Upper lobe of right lung (tissue), 1 donor: ENCODE measurements around the gene EIF4G2. TPM values are rescaled to one million over a fixed set of nuclear protein-coding genes. Genes with fewer than 3 reads are reported as not detected.

Experiments
- ATAC-seq: fragments of 200-7000 bp; cut with Tn5 transposase; one replicate; pipeline ENCODE4 v1.9.1; 2020; ENCODE audit warnings: mild to moderate bottlenecking, moderate library complexity
- DNase-seq: peaks from one replicate; pipeline ENCODE4 v3.0.0-alpha.2; 2020
- H3K27ac ChIP-seq: fragments of 200-600 bp; one replicate; pipeline ENCODE4 v1.8.0; 2022
- H3K27me3 ChIP-seq: fragments of 200-600 bp; one replicate; pipeline ENCODE4 v1.8.0; 2022; ENCODE audit warnings: mild to moderate bottlenecking
- H3K36me3 ChIP-seq: fragments of 200-600 bp; one replicate; pipeline ENCODE4 v1.8.0; 2022
- H3K4me1 ChIP-seq: fragments of 200-600 bp; one replicate; pipeline ENCODE4 v1.8.0; 2022
- H3K4me3 ChIP-seq: fragments of 200-600 bp; one replicate; pipeline ENCODE4 v1.8.0; 2022; ENCODE audit warnings: mild to moderate bottlenecking
- H3K9me3 ChIP-seq: fragments of 200-600 bp; one replicate; pipeline ENCODE4 v1.8.0; 2022
- CTCF ChIP-seq: fragments of 200-600 bp; IDR thresholded peaks from one replicate; pipeline ENCODE4 v1.8.0; 2022; ENCODE audit warnings: antibody characterized with exemption
- intact Hi-C: fragments of 100-400 bp; cut with DNase I; formaldehyde crosslinking; loops from one replicate; pipeline ENCODE4 v1.11.0; 2022
- total RNA-seq: library from RNA; stranded (reverse); fragmentation: NEBNext Ultra II Directional; extraction: Animal tissue kit (Norgen Biotek cat#: 25700); gene quantifications from one replicate; pipeline ENCODE4 v1.2.1, GENCODE V29; 2021
- donor health status: DM: no; HTN: yes; CAD: no; lungs with severe emphysema.

EIF4G2 gene
- total RNA-seq, 1 donor from 2014 or later, result 801 TPM

DNA sequence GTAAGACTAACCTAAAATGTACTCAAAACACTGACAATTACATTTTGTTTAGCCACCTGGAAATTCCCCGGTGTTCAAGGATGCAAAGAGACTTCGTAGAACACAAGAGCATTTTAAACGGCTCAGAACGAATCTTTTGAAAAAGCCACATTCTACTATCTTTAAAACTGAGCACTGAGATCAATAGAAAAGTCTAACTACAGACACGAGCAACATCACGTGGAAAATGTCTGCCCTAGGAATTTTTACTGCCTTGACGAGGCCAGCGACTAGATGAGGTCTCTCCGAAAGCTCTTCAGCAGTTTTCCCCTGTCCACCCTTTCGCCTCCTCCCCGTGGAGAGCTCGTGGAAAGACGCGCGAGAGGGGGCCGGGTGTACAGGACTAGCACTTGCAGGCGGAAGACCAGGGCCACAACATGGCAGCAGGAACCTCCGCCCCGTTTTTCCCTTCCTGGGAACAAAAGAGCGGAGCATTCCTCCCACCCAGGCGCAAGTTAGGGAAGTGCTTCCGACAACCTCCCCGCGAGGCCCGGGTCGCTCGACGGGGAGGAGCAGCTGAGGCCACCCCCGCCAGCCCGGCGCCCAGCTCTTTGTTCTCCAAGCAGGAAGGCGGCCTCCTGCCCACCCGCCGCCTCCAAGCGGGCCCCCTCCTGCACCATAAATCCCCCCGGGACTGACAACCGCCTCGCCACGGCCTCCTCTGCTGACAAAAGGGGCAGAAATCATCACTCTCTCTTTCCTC is 1.1 kb downstream of the EIF4G2 start:
- peak; percentile 49 for ATAC-seq
- Histone ChIP-seq H3K4me1 (peaks cover 42% of the 10 kb centered on the region), H3K4me3 (peak overlapping the region; percentile 92), H3K36me3 (peaks cover 48% of the 10 kb centered on the region), H3K27me3 (no peaks in the 10 kb centered on the region), H3K27ac (peak overlapping the region; percentile 99), H3K9me3 (no peaks in the 10 kb centered on the region)
- DNase-seq, result peak; percentile 86
- intact Hi-C loops, result loop anchor here (2.0 kb wide), 1 partner anchor 51 kb away; the partner anchor contains the start of gene ZBED5
- TF ChIP-seq CTCF, result no peak

DNA sequence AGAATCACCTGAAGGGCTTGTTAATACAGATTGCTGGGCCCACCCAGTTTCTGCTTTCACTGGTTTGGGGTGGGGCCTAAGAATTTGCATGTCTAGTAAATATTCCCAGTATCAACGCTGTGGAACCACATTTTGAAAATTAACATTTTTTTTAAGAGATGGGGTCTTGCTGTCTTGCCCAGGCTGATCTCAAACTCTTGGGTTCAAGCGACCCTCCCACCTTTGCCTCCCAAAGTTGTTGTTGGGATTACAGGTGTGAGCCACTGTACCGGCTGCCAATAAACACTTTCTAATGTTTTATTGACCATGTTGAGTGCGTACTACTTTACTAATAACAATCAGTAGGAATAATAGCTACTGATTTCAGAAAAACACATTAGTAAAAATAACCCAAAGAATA is 2.5 kb downstream of the EIF4G2 start:
- H3K4me3 ChIP-seq, result peak overlapping the region; percentile 92
- peaks cover 42% of the 10 kb centered on the region for H3K4me1 ChIP-seq
- ATAC-seq, result no peak
- intact Hi-C loops, result no loop called here
- no peak for TF ChIP-seq CTCF
- peaks cover 63% of the 10 kb centered on the region for H3K36me3 ChIP-seq
- H3K27me3 ChIP-seq, result no peaks in the 10 kb centered on the region
- H3K27ac ChIP-seq, result peak overlapping the region; percentile 6
- H3K9me3 ChIP-seq, result no peaks in the 10 kb centered on the region
- DNase-seq, result no peak

DNA sequence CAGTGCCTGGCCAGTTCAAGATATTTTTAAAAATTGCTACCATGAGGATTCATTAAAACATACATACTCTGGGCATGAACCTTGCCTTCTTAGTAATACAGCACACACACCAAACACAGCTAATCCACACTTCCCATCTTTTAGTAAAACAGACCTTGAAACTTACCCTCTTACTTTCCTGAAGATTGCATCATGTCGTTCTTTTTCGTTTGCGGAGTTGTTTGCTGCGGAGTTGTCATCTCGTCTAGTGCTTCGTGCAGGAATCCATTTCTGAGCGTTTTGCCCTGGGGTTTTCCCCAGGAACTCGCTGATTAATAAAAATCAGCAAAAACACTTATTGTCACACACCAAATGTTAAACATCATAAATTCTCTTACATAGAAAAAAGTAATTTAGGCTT is 3.0 kb downstream of the EIF4G2 start:
- no peak for TF ChIP-seq CTCF
- Histone ChIP-seq H3K36me3 (peaks cover 67% of the 10 kb centered on the region), H3K4me1 (peaks cover 43% of the 10 kb centered on the region), H3K4me3 (peak overlapping the region; percentile 92), H3K27ac (no peak overlapping the region), H3K9me3 (no peaks in the 10 kb centered on the region), H3K27me3 (no peaks in the 10 kb centered on the region)
- DNase-seq (no peak), ATAC-seq (no peak)
- intact Hi-C loops, result no loop called here

GRCh38 chr11:10803676-10804075 is 5.0 kb downstream of the EIF4G2 start:
- no peaks in the 10 kb centered on the region for H3K27me3 ChIP-seq
- H3K9me3 ChIP-seq, result no peaks in the 10 kb centered on the region
- H3K36me3 ChIP-seq, result peaks cover 88% of the 10 kb centered on the region
- H3K4me3 ChIP-seq, result no peak overlapping the region
- intact Hi-C loops, result no loop called here
- DNase-seq, result no peak
- no peak overlapping the region for H3K27ac ChIP-seq
- ATAC-seq, result no peak
- TF ChIP-seq CTCF, result no peak
- peaks cover 44% of the 10 kb centered on the region for H3K4me1 ChIP-seq

- H3K27ac ChIP-seq, result no peak overlapping the region
- intact Hi-C loops, result no loop called here
- peaks cover 24% of the 10 kb centered on the region for H3K4me1 ChIP-seq
- TF ChIP-seq CTCF, result no peak
- H3K27me3 ChIP-seq, result no peaks in the 10 kb centered on the region
- DNase-seq, result no peak
- ATAC-seq, result no peak
- peaks cover 96% of the 10 kb centered on the region for H3K36me3 ChIP-seq
- no peak overlapping the region for H3K4me3 ChIP-seq
- H3K9me3 ChIP-seq, result no peaks in the 10 kb centered on the region
Measured at GRCh38 chr11:10800292-10800691, 8.4 kb downstream of the EIF4G2 start.
